NCI-H2107 treated with DMSO at 0.1 percent for 48 hours (cell line): ENCODE data around the gene TAS2R38.
"Not testable (repeated sequence)": the region's sequence is repeated elsewhere in the genome, so short reads cannot be mapped to it uniquely, and the experiment has no call there.

Experiments
- DNase-seq: peaks from one replicate; lab custom pipeline; 2025; ENCODE audit not compliant: unreplicated experiment; lab: John Stamatoyannopoulos, UW

Gene TAS2R38

GRCh38 chr7:141973673-141974072 lies at the start of gene TAS2R38:
Gene TAS2R38 (minus strand): TSS chr7:141973773. CDS start chr7:141973689, 84 bp downstream.
- no peak for DNase-seq

GRCh38 chr7:142018154-142018553 lies 44.6 kb upstream of the TAS2R38 start:
- no peak for DNase-seq

- no peak for DNase-seq
Observed at GRCh38 chr7:142017451-142017850, 43.9 kb upstream of the TAS2R38 start.

DNA sequence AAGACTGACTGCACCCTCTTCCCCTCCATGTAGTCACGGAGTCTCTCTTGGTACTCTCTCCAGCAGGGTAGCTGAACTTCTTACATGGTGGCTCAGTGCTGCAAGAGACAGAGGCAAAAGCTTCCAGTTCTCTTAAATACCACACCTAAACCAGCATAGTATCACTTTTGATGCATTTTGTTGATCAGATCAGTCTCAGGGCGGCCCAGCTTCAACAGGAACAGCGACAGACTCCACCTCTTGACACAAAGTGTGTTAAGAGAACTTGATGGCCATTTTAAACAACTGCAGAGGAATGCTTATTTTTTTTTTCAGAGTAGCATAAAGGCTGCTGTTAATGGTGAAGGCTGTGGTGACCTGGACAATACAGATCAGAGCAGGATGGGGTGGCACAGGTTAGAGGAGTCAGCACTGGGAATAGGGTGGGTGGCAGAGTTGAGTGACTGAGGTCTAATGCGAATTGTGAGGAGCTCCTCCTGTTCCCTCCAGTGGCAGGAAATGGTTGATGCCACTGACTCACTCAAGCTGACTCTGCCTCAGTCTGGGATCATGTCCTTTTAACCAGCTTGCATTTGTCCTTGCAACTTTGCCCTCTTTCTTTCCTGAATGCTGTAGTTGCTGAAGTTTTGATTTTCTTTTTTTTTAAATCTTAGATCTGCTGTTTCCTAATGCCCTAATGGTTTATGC lies 39.4 kb upstream of the TAS2R38 start:
- no peak for DNase-seq

GRCh38 chr7:142010952-142011548 lies 37.5 kb upstream of the TAS2R38 start:
- DNase-seq, result no peak

DNA sequence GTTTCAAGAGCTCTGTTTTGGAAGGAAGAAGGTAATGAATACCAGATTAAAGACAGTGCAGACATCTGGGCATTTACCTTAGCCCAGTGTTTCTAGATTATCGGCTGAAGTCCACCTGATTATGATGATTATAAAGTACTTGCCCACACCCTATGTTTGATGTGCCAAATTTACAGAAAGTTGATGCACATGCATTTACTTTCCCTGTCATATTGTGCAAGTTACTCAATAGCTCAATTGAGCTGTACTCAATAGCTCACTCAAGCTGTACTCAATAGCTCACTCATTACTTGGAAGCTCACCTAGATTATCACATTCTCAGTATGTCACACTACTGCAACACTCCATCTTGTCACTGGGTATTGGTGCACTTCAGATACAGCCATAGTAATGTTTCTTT lies 35.6 kb upstream of the TAS2R38 start:
- DNase-seq, result no peak

GRCh38 chr7:142006577-142006976 lies 33.0 kb upstream of the TAS2R38 start:
- DNase-seq, result no peak

DNA sequence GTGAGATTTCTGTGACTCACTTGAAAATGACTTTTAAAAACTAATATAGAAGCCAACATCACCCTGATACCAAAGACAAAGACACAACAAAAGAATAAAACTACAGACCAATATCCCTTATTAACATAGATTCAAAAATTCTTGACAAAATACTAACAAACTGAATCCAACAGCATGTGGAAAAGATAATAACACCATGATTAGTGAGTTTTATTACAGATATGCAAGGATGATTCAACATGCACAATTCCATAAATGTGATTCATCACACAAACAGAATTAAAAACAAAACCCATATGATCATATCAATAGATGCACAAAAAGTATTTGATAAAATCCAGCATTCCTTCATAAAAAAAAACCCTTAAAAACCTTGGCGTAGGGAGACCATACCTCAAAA lies 28.6 kb upstream of the TAS2R38 start:
- no peak for DNase-seq

- no peak for DNase-seq
Observed at GRCh38 chr7:142001163-142001874, 27.7 kb upstream of the TAS2R38 start.

DNA sequence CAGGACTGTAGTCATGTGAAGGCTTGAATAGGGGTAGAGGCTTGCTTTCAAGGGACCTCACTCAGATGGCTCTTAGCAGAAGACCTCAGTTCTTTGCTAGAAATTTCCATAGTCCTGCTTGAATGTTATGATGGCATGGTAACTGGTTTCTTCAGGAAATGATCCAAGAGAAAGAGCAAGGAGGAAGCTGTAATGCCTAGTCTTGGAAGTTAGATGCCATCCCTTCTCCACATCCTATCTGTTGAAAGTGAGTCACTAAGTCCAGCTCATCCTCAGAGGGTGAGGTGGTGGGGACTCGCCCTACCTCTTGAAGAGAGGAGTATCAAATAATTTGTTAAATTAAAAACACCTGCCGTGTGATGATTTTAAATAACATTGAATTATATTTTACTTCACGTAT lies 26.7 kb upstream of the TAS2R38 start:
- DNase-seq, result no peak

GRCh38 chr7:141999058-141999623 lies 25.6 kb upstream of the TAS2R38 start:
- DNase-seq, result no peak

GRCh38 chr7:141993354-141993753 lies 19.8 kb upstream of the TAS2R38 start:
- DNase-seq, result no peak

DNA sequence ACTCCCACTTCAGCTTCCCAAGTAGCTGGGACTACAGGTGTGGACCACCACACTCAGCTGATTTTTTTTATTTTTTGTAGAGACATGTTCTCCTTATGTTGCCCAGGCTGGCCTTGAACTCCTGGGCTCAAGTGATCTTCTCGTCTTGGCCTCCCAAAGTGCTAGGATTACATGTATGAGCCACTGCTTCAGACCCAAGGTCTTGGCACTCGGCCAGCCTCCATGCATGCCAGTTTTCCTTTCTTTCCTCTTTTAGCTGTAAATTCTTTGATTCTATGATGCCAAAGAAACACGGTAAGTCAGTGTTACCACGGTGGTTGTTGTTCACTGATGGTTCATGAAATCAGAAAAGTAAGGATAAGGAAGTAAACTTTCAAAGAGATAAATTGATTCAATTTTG lies 19.1 kb upstream of the TAS2R38 start:
- DNase-seq, result no peak

DNA sequence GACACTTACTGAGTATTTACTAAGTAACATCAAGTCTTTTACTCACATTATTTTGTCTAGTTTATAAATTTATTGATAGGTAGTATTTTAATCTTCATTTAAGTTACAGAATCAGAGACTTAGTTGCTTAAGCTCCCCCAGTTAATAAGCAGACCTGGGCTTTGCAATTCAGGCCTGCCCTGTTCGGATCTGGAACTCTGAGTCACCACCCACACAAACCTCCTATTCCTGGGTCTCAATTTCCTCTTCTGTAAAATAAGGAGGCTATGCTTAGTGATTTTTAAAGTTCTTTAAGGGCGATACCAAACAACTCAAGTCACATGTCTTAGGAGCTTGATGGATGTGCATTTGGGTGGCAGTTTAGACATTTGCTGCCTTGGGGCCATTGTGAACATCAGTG lies 18.6 kb upstream of the TAS2R38 start:
- DNase-seq, result no peak

GRCh38 chr7:141991140-141991539 lies 17.6 kb upstream of the TAS2R38 start:
- DNase-seq, result no peak

DNA sequence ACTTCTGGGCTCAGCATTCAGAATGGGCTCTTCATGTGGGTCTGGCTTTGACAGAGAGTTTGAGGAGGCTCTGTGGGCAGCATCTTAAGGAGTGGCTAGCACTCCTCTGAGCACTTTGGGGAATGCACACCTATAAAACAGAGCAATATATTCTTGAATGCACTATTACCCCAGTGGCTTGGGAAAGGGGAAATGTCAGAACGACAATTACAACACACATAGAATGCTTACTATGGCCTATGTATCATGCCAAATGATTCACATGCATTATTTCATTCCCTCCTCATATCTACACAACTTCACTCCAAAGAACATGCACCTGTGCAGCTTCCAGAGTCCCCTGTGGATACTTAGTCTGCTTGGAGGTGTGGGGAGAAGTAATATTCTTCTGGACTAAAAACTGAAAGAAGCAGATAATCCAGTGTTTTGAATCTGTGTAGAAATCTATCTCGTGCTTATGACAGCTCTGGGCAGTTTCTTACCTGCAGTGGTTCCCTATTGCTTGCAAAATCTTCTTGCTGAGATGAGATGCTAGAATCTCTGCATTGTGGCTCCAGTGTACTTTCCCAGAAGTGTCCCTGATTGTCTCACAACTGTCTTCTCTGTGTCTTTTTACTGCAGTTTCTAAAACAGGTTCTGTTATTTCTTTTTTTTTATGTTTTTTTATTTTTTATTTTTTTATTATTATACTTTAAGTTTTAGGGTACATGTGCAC lies 16.6 kb upstream of the TAS2R38 start:
- DNase-seq, result no peak

GRCh38 chr7:141987803-141988202 lies 14.2 kb upstream of the TAS2R38 start:
- not testable (repeated sequence) for DNase-seq

- DNase-seq, result no peak
Observed at GRCh38 chr7:141986923-141987322, 13.3 kb upstream of the TAS2R38 start.

GRCh38 chr7:141985926-141986325 lies 12.4 kb upstream of the TAS2R38 start:
- DNase-seq, result not testable (repeated sequence)

- no peak for DNase-seq
Observed at GRCh38 chr7:141979568-141979967, 6.0 kb upstream of the TAS2R38 start.

DNA sequence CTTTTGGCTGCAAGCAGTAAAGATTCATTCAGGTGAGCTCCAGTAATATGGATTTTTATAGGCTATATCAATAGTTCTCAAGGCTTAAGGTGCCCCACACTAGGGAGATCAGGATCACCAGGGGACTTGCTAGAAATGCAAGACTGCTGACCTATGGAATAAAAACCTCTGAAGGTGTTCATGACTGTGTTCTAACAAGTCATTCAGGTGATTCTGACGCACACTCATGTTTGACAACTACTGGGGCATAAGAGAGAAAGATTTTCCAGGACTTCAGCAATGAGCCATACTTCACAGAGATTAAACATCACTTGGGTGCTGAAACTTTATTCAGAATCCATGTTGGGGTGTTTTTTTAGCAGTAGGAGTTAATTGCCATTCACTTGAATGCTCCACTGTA lies 4.8 kb upstream of the TAS2R38 start:
- no peak for DNase-seq
